HepG2 (cell line): ENCODE measurements around the gene CLRN2. TPM values are rescaled to one million over a fixed set of nuclear protein-coding genes. Genes with fewer than 3 reads are reported as not detected.

Experiments
- ATAC-seq: fragments of 200-7000 bp; cut with Tn5 transposase; 3 replicates; pipeline ENCODE4 v1.9.1; 2020; ENCODE audit warnings: mild to moderate bottlenecking, moderate library complexity
- BruUV-seq: library from RNA; stranded (reverse); fragments of 400-500 nt; replicated peaks from 2 replicates; lab custom pipeline; 2021; lab: Mats Ljungman, UMichigan
- CTCF ChIA-PET: fragments of 300-600 bp; formaldehyde crosslinking; extraction: SDS; loops from one replicate; lab custom pipeline; 2021; ENCODE audit warnings: low total read pairs, inconsistent platforms, low intra/inter-chr PET ratio; lab: Yijun Ruan, JAX
- POLR2A ChIA-PET: fragments of 350-600 bp; sonication (Branson Sonifier 250); formaldehyde crosslinking; loops from one replicate; lab custom pipeline; 2020; ENCODE audit warnings: antibody characterized with exemption, inconsistent platforms; lab: Yijun Ruan, JAX
- DNase-seq: peaks from one replicate; pipeline ENCODE4 v3.0.0-alpha.2; 2015; ENCODE audit warnings: low spot score
- FAIRE-seq: peaks from 3 replicates; lab custom pipeline; 2011; peaks lifted over from hg19 to GRCh38; lab: Jason Lieb, UNC
- H2AFZ ChIP-seq: one replicate; pipeline ENCODE4 v1.6.1; 2011; ENCODE audit warnings: low read length, inconsistent platforms
- H3K27ac ChIP-seq: fragments of 300-600 bp; 3 replicates; pipeline ENCODE4 v1.8.0; 2011; ENCODE audit warnings: mixed run types, mild to moderate bottlenecking, mixed read lengths, low read length, inconsistent platforms; ENCODE audit not compliant: insufficient read depth; ENCODE audit errors: extremely low read length
- H3K27me3 ChIP-seq, 2 experiments: fragments of 200-600 bp in 1 of 2; 2 replicates in 1 of 2; 3 replicates in 1 of 2; pipeline versions ENCODE4 v1.6.0 to v1.8.0; 2011; ENCODE audit warnings: low read length in 2 of 2, mild to moderate bottlenecking in 2 of 2, moderate library complexity in 2 of 2, inconsistent platforms in 1 of 2; ENCODE audit not compliant: insufficient read depth in 2 of 2, control insufficient read depth in 1 of 2
- H3K36me3 ChIP-seq, 2 experiments: fragments of 200-600 bp in 1 of 2; replicated peaks in 1 of 2; 2 replicates in 1 of 2; 3 replicates in 1 of 2; pipeline versions ENCODE4 v1.5.1 to v1.8.0; 2011; ENCODE audit warnings: low read length in 2 of 2, inconsistent platforms in 1 of 2; ENCODE audit not compliant: insufficient read depth in 2 of 2, control insufficient read depth in 1 of 2
- H3K4me1 ChIP-seq: 2 replicates; pipeline ENCODE4 v1.5.1; 2012; ENCODE audit warnings: low read length, inconsistent platforms; ENCODE audit not compliant: insufficient read depth
- H3K4me2 ChIP-seq: 2 replicates; pipeline ENCODE4 v1.6.0; 2011; ENCODE audit warnings: low read depth, low read length, inconsistent platforms
- H3K4me3 ChIP-seq, 3 experiments: fragments of 200-600 bp in 1 of 3; sonication (generic), shearing (Covaris generic) in 1 of 3; replicated peaks in 1 of 3; 2 replicates each; pipeline ENCODE4 v1.5.1; 2011 to 2016; ENCODE audit warnings: low read length in 3 of 3, inconsistent platforms in 2 of 3, low read depth in 2 of 3, mild to moderate bottlenecking in 2 of 3, control low read depth in 1 of 3, mixed read lengths in 1 of 3; ENCODE audit not compliant: insufficient read depth in 1 of 3
- H3K79me2 ChIP-seq: one replicate; pipeline ENCODE4 v1.6.1; 2011; ENCODE audit warnings: low read length, inconsistent platforms; ENCODE audit not compliant: insufficient read depth
- H3K9ac ChIP-seq: 2 replicates; pipeline ENCODE4 v1.6.0; 2011; ENCODE audit warnings: mild to moderate bottlenecking, low read depth, low read length, inconsistent platforms; ENCODE audit not compliant: insufficient read depth
- H3K9me3 ChIP-seq: 2 replicates; pipeline ENCODE4 v1.5.1; 2012; ENCODE audit warnings: mild to moderate bottlenecking, low read length
- H4K20me1 ChIP-seq: 2 replicates; pipeline ENCODE4 v1.6.0; 2011; ENCODE audit warnings: inconsistent platforms, mild to moderate bottlenecking, low read length, moderate library complexity; ENCODE audit not compliant: insufficient read depth
- CCDC6 ChIP-seq: sonication (generic); formaldehyde crosslinking; IDR thresholded peaks from 2 replicates; pipeline ENCODE4 v1.8.1; 2022; ENCODE audit warnings: mild to moderate bottlenecking, missing genetic modification reagents, moderate library complexity
- FOXP1 ChIP-seq, 2 experiments: fragments of 450-650 bp in 1 of 2; IDR thresholded peaks; 2 replicates each; pipeline ENCODE4 v1.6.1; 2017 to 2018; ENCODE audit warnings: antibody characterized with exemption in 1 of 2
- IKZF4 ChIP-seq: sonication (generic); formaldehyde crosslinking; IDR thresholded peaks from 2 replicates; pipeline ENCODE4 v1.5.1; 2020; ENCODE audit warnings: borderline replicate concordance, mild to moderate bottlenecking, low read depth, missing genetic modification reagents; ENCODE audit errors: not compliant biosample characterization
- NCOA5 ChIP-seq: sonication (generic); formaldehyde crosslinking; IDR thresholded peaks from 2 replicates; pipeline ENCODE4 v1.4.0; 2020; ENCODE audit warnings: missing genetic modification reagents
- NR2F2 ChIP-seq: IDR thresholded peaks from 2 replicates; pipeline ENCODE4 v1.6.1; 2012; ENCODE audit warnings: low read depth, inconsistent platforms, borderline replicate concordance
- SP4 ChIP-seq: sonication (generic); formaldehyde crosslinking; IDR thresholded peaks from 2 replicates; pipeline ENCODE4 v1.8.1; 2023; ENCODE audit warnings: mild to moderate bottlenecking, missing genetic modification reagents
- ZBTB3 ChIP-seq: sonication (generic); formaldehyde crosslinking; IDR thresholded peaks from 2 replicates; pipeline ENCODE4 v1.4.0; 2020; ENCODE audit warnings: low read depth, mild to moderate bottlenecking, moderate library complexity, missing genetic modification reagents, borderline replicate concordance
- ZBTB7A ChIP-seq: sonication (generic); formaldehyde crosslinking; IDR thresholded peaks from 2 replicates; pipeline ENCODE4 v1.8.0; 2022; ENCODE audit warnings: mild to moderate bottlenecking, missing genetic modification reagents
- ZFP37 ChIP-seq: sonication (generic); formaldehyde crosslinking; IDR thresholded peaks from 2 replicates; pipeline ENCODE4 v1.4.0; 2020; ENCODE audit warnings: missing genetic modification reagents, borderline replicate concordance
- ZNF17 ChIP-seq: sonication (generic); formaldehyde crosslinking; IDR thresholded peaks from 2 replicates; pipeline ENCODE4 v1.5.0; 2020; ENCODE audit warnings: mild to moderate bottlenecking, missing genetic modification reagents
- ZNF225 ChIP-seq: sonication (generic); formaldehyde crosslinking; IDR thresholded peaks from 2 replicates; pipeline ENCODE4 v1.4.0; 2020; ENCODE audit warnings: mild to moderate bottlenecking, missing genetic modification reagents
- ZNF337 ChIP-seq: sonication (generic); formaldehyde crosslinking; IDR thresholded peaks from 2 replicates; pipeline ENCODE4 v1.5.1; 2020; ENCODE audit warnings: missing genetic modification reagents, low read depth, mild to moderate bottlenecking, borderline replicate concordance
- ZNF720 ChIP-seq: sonication (generic); formaldehyde crosslinking; IDR thresholded peaks from 2 replicates; pipeline ENCODE4 v1.4.0; 2020; ENCODE audit warnings: missing genetic modification reagents
- ZNF724P ChIP-seq: sonication (generic); formaldehyde crosslinking; IDR thresholded peaks from 2 replicates; pipeline ENCODE4 v1.8.0; 2022; ENCODE audit warnings: missing genetic modification reagents, borderline replicate concordance
- WGBS: methylation state at CpG from one replicate; pipeline ENCODE4 v1.1.6; 2017; ENCODE audit warnings: low lambda C conversion rate; 5-methylcytosine and 5-hydroxymethylcytosine counted together
- in situ Hi-C: cut with HindIII; loops from 2 replicates; pipeline ENCODE4 v1.10.0; 2017; ENCODE audit warnings: low pct_unique_long_range_greater_than_20kb; ENCODE audit not compliant: extremely low pct_ligation_motif_present
- intact Hi-C: fragments of 100-400 bp; cut with micrococcal nuclease; formaldehyde crosslinking; loops from one replicate; pipeline ENCODE4 v1.10.0; 2022; ENCODE audit not compliant: unreplicated experiment
- polyA plus RNA-seq, 8 experiments: library from polyadenylated mRNA; depleted of rRNA in 3 of 8; stranded (reverse) in 7 of 8; unstranded in 1 of 8; fragments of >200 nt; fragmentation: Illumina TruSeq in 4 of 8; extraction: Trizol in 4 of 8; gene quantifications; 2 replicates each; pipeline versions ENCODE4 v1.2.1 to v1.2.3, GENCODE V29; 2011 to 2016; ENCODE audit warnings: low read depth in 4 of 8, missing spikeins in 1 of 8, mixed read lengths in 1 of 8; ENCODE audit not compliant: insufficient read depth in 1 of 8
- total RNA-seq, 5 experiments: library from RNA; depleted of rRNA; stranded (reverse); fragments of >200 nt; fragmentation: Illumina TruSeq; extraction: Trizol; gene quantifications; 2 replicates each; pipeline ENCODE4 v1.2.3, GENCODE V29; 2016; ENCODE audit warnings: low read depth in 1 of 5
- TF ChIP-seq, protein P1 (sequence below): sonication (generic); formaldehyde crosslinking; IDR thresholded peaks from 2 replicates; pipeline ENCODE4 v1.5.0; 2020; ENCODE audit warnings: missing genetic modification reagents
- TF ChIP-seq, protein P2 (sequence below): sonication (generic); formaldehyde crosslinking; conservative IDR thresholded peaks from 2 replicates; pipeline ENCODE4 v1.4.0; 2020; ENCODE audit warnings: missing genetic modification reagents

The CLRN2 gene
- total and polyA plus RNA-seq, 2 of the 13 experiments (the other 11 are each of a cell fraction or from before 2014, with no cell fraction given) = not detected

GRCh38 chr4:17500574-17500973, 14.4 kb upstream of the CLRN2 start:
- H3K27ac ChIP-seq = no peak overlapping the region
- ATAC-seq = no peak
- intact Hi-C loops = no loop called here
- H3K27me3 ChIP-seq = no peaks in the 10 kb centered on the region
- H3K9me3 ChIP-seq = no peaks in the 10 kb centered on the region
- POLR2A ChIA-PET = no interaction called here
- H3K79me2 ChIP-seq = peaks cover 6% of the 10 kb centered on the region
- H2AFZ ChIP-seq = no peak overlapping the region
- in situ Hi-C loops = no loop called here
- CTCF ChIA-PET = no interaction called here
- TF ChIP-seq, protein P1, sequence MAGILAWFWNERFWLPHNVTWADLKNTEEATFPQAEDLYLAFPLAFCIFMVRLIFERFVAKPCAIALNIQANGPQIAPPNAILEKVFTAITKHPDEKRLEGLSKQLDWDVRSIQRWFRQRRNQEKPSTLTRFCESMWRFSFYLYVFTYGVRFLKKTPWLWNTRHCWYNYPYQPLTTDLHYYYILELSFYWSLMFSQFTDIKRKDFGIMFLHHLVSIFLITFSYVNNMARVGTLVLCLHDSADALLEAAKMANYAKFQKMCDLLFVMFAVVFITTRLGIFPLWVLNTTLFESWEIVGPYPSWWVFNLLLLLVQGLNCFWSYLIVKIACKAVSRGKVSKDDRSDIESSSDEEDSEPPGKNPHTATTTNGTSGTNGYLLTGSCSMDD (CRISPR knock-in tag) = no peak
- TF ChIP-seq ZNF225 (CRISPR knock-in tag) = no peak
- TF ChIP-seq ZNF724P (CRISPR knock-in tag) = no peak
- no peak for TF ChIP-seq ZNF337 (CRISPR knock-in tag)
- no peak for TF ChIP-seq NR2F2
- peaks cover 21% of the 10 kb centered on the region for H3K4me1 ChIP-seq
- peaks cover 29 to 79% of the 10 kb centered on the region in 2 experiments for H3K36me3 ChIP-seq
- no peak overlapping the region for H3K9ac ChIP-seq
- no peak overlapping the region for H3K4me2 ChIP-seq
- no peaks in the 10 kb centered on the region for H4K20me1 ChIP-seq
- no peak for FAIRE-seq
- no peak for DNase-seq
- no TSS peak for BruUV-seq
- no peak overlapping the region for H3K4me3 ChIP-seq

GRCh38 chr4:17502756-17503155, 12.2 kb upstream of the CLRN2 start:
- Histone ChIP-seq H3K27me3 (no peaks in the 10 kb centered on the region), H3K9me3 (no peaks in the 10 kb centered on the region), H3K4me1 (peaks cover 18% of the 10 kb centered on the region), H3K36me3 (peaks cover 28 to 84% of the 10 kb centered on the region in 2 experiments), H2AFZ (no peak overlapping the region), H3K27ac (no peak overlapping the region), H4K20me1 (no peaks in the 10 kb centered on the region), H3K4me3 (no peak overlapping the region), H3K9ac (no peak overlapping the region), H3K79me2 (peaks cover 11% of the 10 kb centered on the region), H3K4me2 (no peak overlapping the region)
- CTCF ChIA-PET = no interaction called here
- in situ Hi-C loops (no loop called here), intact Hi-C loops (no loop called here)
- FAIRE-seq = no peak
- POLR2A ChIA-PET = no interaction called here
- WGBS = 90% methylated on average over 3 of the region's 3 CpGs
- DNase-seq = no peak
- no peak for ATAC-seq
- BruUV-seq = no TSS peak
- TF ChIP-seq SP4 (CRISPR knock-in tag) (no peak), FOXP1 (IDR thresholded peaks at IDR 0.05) (no peak), FOXP1 (CRISPR knock-in tag; IDR thresholded peaks at IDR 0.05) (no peak), IKZF4 (CRISPR knock-in tag) (no peak), CCDC6 (no peak), ZBTB3 (CRISPR knock-in tag) (no peak), NCOA5 (CRISPR knock-in tag) (no peak), ZFP37 (CRISPR knock-in tag) (no peak), ZNF720 (CRISPR knock-in tag) (no peak), ZBTB7A (CRISPR knock-in tag) (no peak), ZNF17 (CRISPR knock-in tag) (no peak)
- TF ChIP-seq, protein P2, sequence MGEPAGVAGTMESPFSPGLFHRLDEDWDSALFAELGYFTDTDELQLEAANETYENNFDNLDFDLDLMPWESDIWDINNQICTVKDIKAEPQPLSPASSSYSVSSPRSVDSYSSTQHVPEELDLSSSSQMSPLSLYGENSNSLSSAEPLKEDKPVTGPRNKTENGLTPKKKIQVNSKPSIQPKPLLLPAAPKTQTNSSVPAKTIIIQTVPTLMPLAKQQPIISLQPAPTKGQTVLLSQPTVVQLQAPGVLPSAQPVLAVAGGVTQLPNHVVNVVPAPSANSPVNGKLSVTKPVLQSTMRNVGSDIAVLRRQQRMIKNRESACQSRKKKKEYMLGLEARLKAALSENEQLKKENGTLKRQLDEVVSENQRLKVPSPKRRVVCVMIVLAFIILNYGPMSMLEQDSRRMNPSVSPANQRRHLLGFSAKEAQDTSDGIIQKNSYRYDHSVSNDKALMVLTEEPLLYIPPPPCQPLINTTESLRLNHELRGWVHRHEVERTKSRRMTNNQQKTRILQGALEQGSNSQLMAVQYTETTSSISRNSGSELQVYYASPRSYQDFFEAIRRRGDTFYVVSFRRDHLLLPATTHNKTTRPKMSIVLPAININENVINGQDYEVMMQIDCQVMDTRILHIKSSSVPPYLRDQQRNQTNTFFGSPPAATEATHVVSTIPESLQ (CRISPR knock-in tag) = no peak
